ENCODE results near the gene MKNK2. TPM values are rescaled to one million over a fixed set of nuclear protein-coding genes. Genes with fewer than 3 reads are reported as not detected.

MKNK2 gene
- total and polyA plus RNA-seq, 2 of the 13 experiments (the other 11 are each of a cell fraction or from before 2014, with no cell fraction given), result 44.9 to 112 TPM

GRCh38 chr19:2051773-2052704 is 995 bp upstream of the MKNK2 start (continued):
- TF ChIP-seq CSRNP2 (CRISPR knock-in tag; conservative IDR thresholded peaks at IDR 0.05; ENCODE audit: low read depth), result no peak
- TF ChIP-seq KLF16 (CRISPR knock-in tag; IDR thresholded peaks at IDR 0.05), result no peak
- TF ChIP-seq MAX (IDR thresholded peaks at IDR 0.05), result peak; percentile 45; the same call in 1 of the 2 replicates
- TF ChIP-seq ZNF691 (CRISPR knock-in tag; IDR thresholded peaks at IDR 0.05; ENCODE audit: borderline replicate concordance, low read depth), result peak; percentile 59; the same call in 1 of the 2 replicates
- TF ChIP-seq CENPT (CRISPR knock-in tag; IDR thresholded peaks at IDR 0.05; ENCODE audit: low read depth), result no peak
- peak; percentile 80 for TF ChIP-seq ZNF687 (CRISPR knock-in tag; IDR thresholded peaks at IDR 0.05)
- TF ChIP-seq ZNF572 (CRISPR knock-in tag; IDR thresholded peaks at IDR 0.05), result no peak
- no peak for TF ChIP-seq ZNF256 (CRISPR knock-in tag; conservative IDR thresholded peaks at IDR 0.05)
- peak; percentile 10 for TF ChIP-seq AGO2 (optimal IDR thresholded peaks at IDR 0.05; ENCODE audit: low read depth, low read length)
- no peak for TF ChIP-seq ETV6 (CRISPR knock-in tag; conservative IDR thresholded peaks at IDR 0.05)
- no peak for TF ChIP-seq PRPF4 (IDR thresholded peaks at IDR 0.05; ENCODE audit: low read depth, low read length, poor library complexity, severe bottlenecking)
- no peak for TF ChIP-seq ZBTB8A (CRISPR knock-in tag; IDR thresholded peaks at IDR 0.05; ENCODE audit: borderline replicate concordance, low read depth)
- TF ChIP-seq ZSCAN21 (CRISPR knock-in tag; IDR thresholded peaks at IDR 0.05; ENCODE audit: borderline replicate concordance), result no peak
- TF ChIP-seq TMF1 (CRISPR knock-in tag; IDR thresholded peaks at IDR 0.05; ENCODE audit: low read depth), result 0 out of 2 replicates have a peak, but pooled peaks have one; percentile 56
- TF ChIP-seq ZNF329 (CRISPR knock-in tag; IDR thresholded peaks at IDR 0.05; ENCODE audit: low read depth), result peak; percentile 95
- TF ChIP-seq ZBTB26 (CRISPR knock-in tag; IDR thresholded peaks at IDR 0.05; ENCODE audit: borderline replicate concordance), result peak; percentile 62; the same call in 1 of the 2 replicates
- TF ChIP-seq ZNF264 (CRISPR knock-in tag; IDR thresholded peaks at IDR 0.05), result peak; percentile 28; the same call in 1 of the 2 replicates
- TF ChIP-seq RFX1 (IDR thresholded peaks at IDR 0.05), result no peak
- TF ChIP-seq ZNF441 (CRISPR knock-in tag; IDR thresholded peaks at IDR 0.05; ENCODE audit: borderline replicate concordance), result peak; percentile 51; the same call in 1 of the 2 replicates

Data from HepG2 (cell line).